Neural crest cell (in vitro differentiated cells): ENCODE results near the gene CASP6. TPM values are rescaled to one million over a fixed set of nuclear protein-coding genes. Genes with fewer than 3 reads are reported as not detected.

ENCODE experiments used
- DNase-seq: peaks from one replicate; pipeline ENCODE4 v3.0.0; 2021; ENCODE audit warnings: low read depth, mixed read lengths, low spot score
- H3K27ac Mint-ChIP-seq: one replicate; pipeline ENCODE4 v1.8.0; 2021; ENCODE audit warnings: mild to moderate bottlenecking, mixed read lengths; ENCODE audit not compliant: unreplicated experiment
- H3K27me3 Mint-ChIP-seq: 2 replicates; pipeline ENCODE4 v1.8.0; 2021; ENCODE audit warnings: low read depth, mild to moderate bottlenecking, mixed read lengths
- H3K36me3 Mint-ChIP-seq: 2 replicates; pipeline ENCODE4 v1.8.0; 2021; ENCODE audit warnings: low read depth, mild to moderate bottlenecking, mixed read lengths
- H3K4me1 Mint-ChIP-seq: 2 replicates; pipeline ENCODE4 v1.8.0; 2021; ENCODE audit warnings: mixed read lengths
- H3K4me3 Mint-ChIP-seq: one replicate; pipeline ENCODE4 v1.8.0; 2021; ENCODE audit warnings: mild to moderate bottlenecking, mixed read lengths
- H3K9me3 Mint-ChIP-seq: 2 replicates; pipeline ENCODE4 v1.8.0; 2021; ENCODE audit warnings: mixed read lengths
- CTCF ChIP-seq: fragments of 200-600 bp; sonication (generic); conservative IDR thresholded peaks from 2 replicates; pipeline ENCODE4 v1.5.0; 2021; ENCODE audit warnings: antibody characterized with exemption, mild to moderate bottlenecking
- total RNA-seq: library from RNA; stranded (reverse); gene quantifications from 2 replicates; pipeline ENCODE4 v1.2.1, GENCODE V29; 2021

Gene CASP6
- total RNA-seq, 1 donor from 2014 or later, result 25.4 TPM

- no peak for DNase-seq
- Mint-ChIP-seq H3K27me3 (no peaks in the 10 kb centered on the region), H3K27ac (no peak overlapping the region), H3K9me3 (peaks cover 6% of the 10 kb centered on the region), H3K4me1 (no peaks in the 10 kb centered on the region), H3K36me3 (peaks cover 13% of the 10 kb centered on the region), H3K4me3 (no peak overlapping the region)
- TF ChIP-seq CTCF, result no peak
Observed at GRCh38 chr4:109719604-109720003, 16.4 kb upstream of the CASP6 start.

- no peak overlapping the region for H3K27ac Mint-ChIP-seq
- peaks cover 13% of the 10 kb centered on the region for H3K36me3 Mint-ChIP-seq
- no peak for DNase-seq
- H3K27me3 Mint-ChIP-seq, result no peaks in the 10 kb centered on the region
- peaks cover 6% of the 10 kb centered on the region for H3K9me3 Mint-ChIP-seq
- TF ChIP-seq CTCF, result no peak
- no peak overlapping the region for H3K4me3 Mint-ChIP-seq
- no peaks in the 10 kb centered on the region for H3K4me1 Mint-ChIP-seq
Observed at GRCh38 chr4:109718759-109719158, 15.5 kb upstream of the CASP6 start.

- Mint-ChIP-seq H3K9me3 (no peaks in the 10 kb centered on the region), H3K4me1 (no peaks in the 10 kb centered on the region), H3K36me3 (peaks cover 5% of the 10 kb centered on the region), H3K27me3 (no peaks in the 10 kb centered on the region), H3K27ac (no peak overlapping the region), H3K4me3 (no peak overlapping the region)
- no peak for DNase-seq
- no peak for TF ChIP-seq CTCF
Observed at GRCh38 chr4:109713500-109713899, 10.3 kb upstream of the CASP6 start.

GRCh38 chr4:109708990-109709389 lies 5.7 kb upstream of the CASP6 start:
- DNase-seq, result no peak
- H3K4me1 Mint-ChIP-seq, result peaks cover 1% of the 10 kb centered on the region
- no peak overlapping the region for H3K27ac Mint-ChIP-seq
- no peak overlapping the region for H3K4me3 Mint-ChIP-seq
- no peaks in the 10 kb centered on the region for H3K36me3 Mint-ChIP-seq
- no peaks in the 10 kb centered on the region for H3K9me3 Mint-ChIP-seq
- TF ChIP-seq CTCF, result no peak
- H3K27me3 Mint-ChIP-seq, result no peaks in the 10 kb centered on the region

GRCh38 chr4:109708435-109708834 lies 5.2 kb upstream of the CASP6 start:
- Mint-ChIP-seq H3K4me3 (no peak overlapping the region), H3K27ac (no peak overlapping the region), H3K27me3 (no peaks in the 10 kb centered on the region), H3K36me3 (no peaks in the 10 kb centered on the region), H3K9me3 (no peaks in the 10 kb centered on the region), H3K4me1 (peaks cover 6% of the 10 kb centered on the region)
- DNase-seq, result no peak
- no peak for TF ChIP-seq CTCF
